Cardiac septum (tissue), 1 donor: ENCODE measurements around the gene ANXA1. TPM values are rescaled to one million over a fixed set of nuclear protein-coding genes. Genes with fewer than 3 reads are reported as not detected.
"Not testable (repeated sequence)": the region's sequence is repeated elsewhere in the genome, so short reads cannot be mapped to it uniquely, and the experiment has no call there.

Experiments
- DNase-seq: peaks from one replicate; pipeline ENCODE4 v3.0.0-alpha.2; 2020; ENCODE audit warnings: low spot score
- intact Hi-C: fragments of 100-400 bp; cut with DNase I; formaldehyde crosslinking; loops from one replicate; pipeline ENCODE4 v1.14.0; 2022
- long read RNA-seq: library from polyadenylated mRNA; unstranded; transcript quantifications from one replicate; pipeline ENCODE4 v2.0.0, GENCODE V29; 2021
- total RNA-seq: library from RNA; stranded (reverse); fragmentation: NEBNext Ultra II Directional; extraction: Animal tissue kit (Norgen Biotek cat#: 25700); gene quantifications from one replicate; pipeline ENCODE4 v1.2.1, GENCODE V29; 2021
- donor health status: DM: no; HTN: no; CAD: no.

The ANXA1 gene
- 42.7 TPM for total RNA-seq
- long read RNA-seq, transcript ANXA1-201 (13 exons, 1,509 nt) = major isoform, 34 of 38 reads
- long read RNA-seq, partial matches to known transcripts = 2 of 38 reads
- long read RNA-seq, other reads (novel, unspliced or antisense) = 2 of 38 reads

- intact Hi-C loops = no loop called here
- no peak for DNase-seq
These were observed at the start of gene ANXA1 for GRCh38 chr9:73151653-73152542. ANXA1 (plus strand) TSS chr9:73151865; CDS start chr9:73158536, 6,671 bp downstream.

GRCh38 chr9:73104342-73104741 lies 47.3 kb upstream of the ANXA1 start:
- intact Hi-C loops = no loop called here

GRCh38 chr9:73104921-73105320 lies 46.7 kb upstream of the ANXA1 start:
- intact Hi-C loops = no loop called here
- DNase-seq = no peak

More at GRCh38 chr9:73104342-73104741, 47.3 kb upstream of the ANXA1 start:
- DNase-seq = no peak

GRCh38 chr9:73107489-73108069 lies 44.1 kb upstream of the ANXA1 start:
- intact Hi-C loops = loop anchor here (2.0 kb wide), 1 partner anchor 73 kb away; no protein-coding TSS in a partner anchor
- not testable (repeated sequence) for DNase-seq

- intact Hi-C loops = no loop called here
- no peak for DNase-seq
These were observed 37.6 kb upstream of the ANXA1 start for GRCh38 chr9:73114058-73114457.

- intact Hi-C loops = no loop called here
- DNase-seq = no peak
These were observed 36.7 kb upstream of the ANXA1 start for GRCh38 chr9:73114958-73115357.

GRCh38 chr9:73116031-73116430 lies 35.6 kb upstream of the ANXA1 start:
- intact Hi-C loops = no loop called here

GRCh38 chr9:73116880-73117279 lies 34.8 kb upstream of the ANXA1 start:
- no peak for DNase-seq
- intact Hi-C loops = no loop called here

More at GRCh38 chr9:73116031-73116430, 35.6 kb upstream of the ANXA1 start:
- DNase-seq = no peak

GRCh38 chr9:73118286-73118685 lies 33.4 kb upstream of the ANXA1 start:
- intact Hi-C loops = no loop called here
- DNase-seq = no peak

GRCh38 chr9:73118898-73119554 lies 32.6 kb upstream of the ANXA1 start:
- intact Hi-C loops = no loop called here
- no peak for DNase-seq

GRCh38 chr9:73121375-73121935 lies 30.2 kb upstream of the ANXA1 start:
- intact Hi-C loops = no loop called here
- no peak for DNase-seq

- DNase-seq = no peak
- intact Hi-C loops = no loop called here
These were observed 26.0 kb upstream of the ANXA1 start for GRCh38 chr9:73125651-73126050.

- intact Hi-C loops = no loop called here
- DNase-seq = no peak
These were observed 21.6 kb upstream of the ANXA1 start for GRCh38 chr9:73129941-73130685.

- DNase-seq = no peak
- intact Hi-C loops = no loop called here
These were observed 20.2 kb upstream of the ANXA1 start for GRCh38 chr9:73131461-73131860.

- intact Hi-C loops = loop anchor here (1.0 kb wide), 1 partner anchor 22 kb away; no protein-coding TSS in a partner anchor
These were observed 19.5 kb upstream of the ANXA1 start for GRCh38 chr9:73132034-73132776.

GRCh38 chr9:73133022-73133651 lies 18.5 kb upstream of the ANXA1 start:
- intact Hi-C loops = no loop called here
- no peak for DNase-seq

More at GRCh38 chr9:73132034-73132776, 19.5 kb upstream of the ANXA1 start:
- DNase-seq = peak; percentile 84

- intact Hi-C loops = no loop called here
- no peak for DNase-seq
These were observed 17.7 kb upstream of the ANXA1 start for GRCh38 chr9:73133921-73134407.

GRCh38 chr9:73135394-73135793 lies 16.3 kb upstream of the ANXA1 start:
- no peak for DNase-seq
- intact Hi-C loops = no loop called here
